ENCODE measurements around the gene ICAM1. TPM values are rescaled to one million over a fixed set of nuclear protein-coding genes. Genes with fewer than 3 reads are reported as not detected.

The ICAM1 gene
- total and polyA plus RNA-seq, 2 of the 13 experiments (the other 11 are each of a cell fraction or from before 2014, with no cell fraction given): 37.9 to 98.4 TPM

- TF ChIP-seq SNAI1 (CRISPR knock-in tag; IDR thresholded peaks at IDR 0.05; ENCODE audit: borderline replicate concordance): no peak
- TF ChIP-seq CERS6 (CRISPR knock-in tag; IDR thresholded peaks at IDR 0.05): no peak
Measured at GRCh38 chr19:10259162-10259905, 11.6 kb upstream of the ICAM1 start (continued).

DNA sequence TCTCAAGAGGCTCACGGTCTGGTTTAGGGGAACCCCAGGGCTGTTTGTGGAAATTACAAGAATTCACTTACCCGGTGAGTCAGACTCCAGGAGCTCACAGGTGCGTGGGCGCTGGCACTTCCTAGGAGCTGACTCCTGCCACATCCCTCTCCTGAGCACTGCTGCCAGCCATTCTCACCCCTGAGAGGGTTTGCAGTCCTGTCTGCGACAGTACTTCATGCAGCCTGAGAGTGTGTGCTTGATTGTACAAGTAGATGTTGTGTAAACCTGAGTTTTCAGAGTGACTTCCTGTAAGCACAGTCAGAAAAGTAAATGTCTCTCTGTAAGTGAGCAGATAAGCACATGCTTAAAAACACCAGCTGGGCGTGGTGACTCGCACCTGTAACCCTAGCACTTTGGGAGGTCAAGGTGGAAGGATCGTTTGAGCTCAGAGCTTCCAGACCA lies 10.8 kb upstream of the ICAM1 start:
- H3K36me3 ChIP-seq (replicated peaks in 1 of 2; ENCODE audit: control insufficient read depth in 1 of 2, insufficient read depth in 2 of 2, low read length in 2 of 2): peaks cover 10 to 25% of the 10 kb centered on the region in 2 experiments; a peak in 4 of 5 replicates

More for the DNA sequence above, 10.8 kb upstream of the ICAM1 start:
- peaks cover 46% of the 10 kb centered on the region for H3K4me1 ChIP-seq (ENCODE audit: insufficient read depth, low read length)
- POLR2A ChIA-PET: interaction anchor here (0.8 to 5.4 kb wide), 8 partner anchors 8 to 143 kb away, joined by 3 to 71 read pairs (median 8); partner anchors contain the start of genes CDC37, ICAM1, ICAM5 and MRPL4
- in situ Hi-C loops (cut with HindIII; ENCODE audit: extremely low pct_ligation_motif_present, low pct_unique_long_range_greater_than_20kb) (no loop called here), intact Hi-C loops (cut with micrococcal nuclease; ENCODE audit: unreplicated experiment) (no loop called here)
- no peaks in the 10 kb centered on the region for H3K27me3 ChIP-seq (ENCODE audit: control insufficient read depth in 1 of 2, insufficient read depth in 2 of 2, low read length in 2 of 2)
- H3K4me3 ChIP-seq (replicated peaks in 1 of 3; ENCODE audit: insufficient read depth in 1 of 3, low read depth in 2 of 3, low read length in 3 of 3): no peak overlapping the region
- H2AFZ ChIP-seq (ENCODE audit: low read length): no peak overlapping the region
- no peaks in the 10 kb centered on the region for H3K79me2 ChIP-seq (ENCODE audit: insufficient read depth, low read length)
- BruUV-seq (replicated peaks): no TSS peak
- no peaks in the 10 kb centered on the region for H3K9me3 ChIP-seq (ENCODE audit: low read length)
- DNase-seq (ENCODE audit: low spot score) (peak; percentile 30), FAIRE-seq (no peak), ATAC-seq (peak; percentile 17; the same call in 1 of the 3 replicates)
- H3K9ac ChIP-seq (ENCODE audit: insufficient read depth, low read depth, low read length): no peak overlapping the region
- 71% methylated on average over 8 of the region's 8 CpGs for WGBS (ENCODE audit: low lambda C conversion rate)
- TF ChIP-seq ISX (CRISPR knock-in tag; conservative IDR thresholded peaks at IDR 0.05): no peak
- no peak for TF ChIP-seq ZNF260 (CRISPR knock-in tag; IDR thresholded peaks at IDR 0.05; ENCODE audit: borderline replicate concordance, low read depth)
- no peak for TF ChIP-seq ZNF44 (CRISPR knock-in tag; IDR thresholded peaks at IDR 0.05)
- TF ChIP-seq FOSL2 (CRISPR knock-in tag; IDR thresholded peaks at IDR 0.05): peak; percentile 49
- no peak for TF ChIP-seq NR2F6 (IDR thresholded peaks at IDR 0.05)
- peak; percentile 13; the same call in 1 of the 2 replicates for TF ChIP-seq NR2F6 (CRISPR knock-in tag; IDR thresholded peaks at IDR 0.05)
- TF ChIP-seq POLR2G (IDR thresholded peaks at IDR 0.05; ENCODE audit: low read depth, low read length): peak; percentile 45; the same call in 1 of the 2 replicates
- TF ChIP-seq, protein P1, sequence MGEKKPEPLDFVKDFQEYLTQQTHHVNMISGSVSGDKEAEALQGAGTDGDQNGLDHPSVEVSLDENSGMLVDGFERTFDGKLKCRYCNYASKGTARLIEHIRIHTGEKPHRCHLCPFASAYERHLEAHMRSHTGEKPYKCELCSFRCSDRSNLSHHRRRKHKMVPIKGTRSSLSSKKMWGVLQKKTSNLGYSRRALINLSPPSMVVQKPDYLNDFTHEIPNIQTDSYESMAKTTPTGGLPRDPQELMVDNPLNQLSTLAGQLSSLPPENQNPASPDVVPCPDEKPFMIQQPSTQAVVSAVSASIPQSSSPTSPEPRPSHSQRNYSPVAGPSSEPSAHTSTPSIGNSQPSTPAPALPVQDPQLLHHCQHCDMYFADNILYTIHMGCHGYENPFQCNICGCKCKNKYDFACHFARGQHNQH (CRISPR knock-in tag; IDR thresholded peaks at IDR 0.05): peak; percentile 80; the same call in 1 of the 2 replicates
- TF ChIP-seq YEATS2 (CRISPR knock-in tag; IDR thresholded peaks at IDR 0.05; ENCODE audit: borderline replicate concordance): 0 out of 2 replicates have a peak, but pooled peaks have one; percentile 8
- peak; percentile 31; the same call in 1 of the 2 replicates for TF ChIP-seq SAP130 (CRISPR knock-in tag; IDR thresholded peaks at IDR 0.05; ENCODE audit: low read depth)
- TF ChIP-seq, protein P2, sequence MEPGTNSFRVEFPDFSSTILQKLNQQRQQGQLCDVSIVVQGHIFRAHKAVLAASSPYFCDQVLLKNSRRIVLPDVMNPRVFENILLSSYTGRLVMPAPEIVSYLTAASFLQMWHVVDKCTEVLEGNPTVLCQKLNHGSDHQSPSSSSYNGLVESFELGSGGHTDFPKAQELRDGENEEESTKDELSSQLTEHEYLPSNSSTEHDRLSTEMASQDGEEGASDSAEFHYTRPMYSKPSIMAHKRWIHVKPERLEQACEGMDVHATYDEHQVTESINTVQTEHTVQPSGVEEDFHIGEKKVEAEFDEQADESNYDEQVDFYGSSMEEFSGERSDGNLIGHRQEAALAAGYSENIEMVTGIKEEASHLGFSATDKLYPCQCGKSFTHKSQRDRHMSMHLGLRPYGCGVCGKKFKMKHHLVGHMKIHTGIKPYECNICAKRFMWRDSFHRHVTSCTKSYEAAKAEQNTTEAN (CRISPR knock-in tag; conservative IDR thresholded peaks at IDR 0.05): 0 out of 2 replicates have a peak, but pooled peaks have one; percentile 21
- TF ChIP-seq ZBTB38 (CRISPR knock-in tag; IDR thresholded peaks at IDR 0.05): 0 out of 2 replicates have a peak, but pooled peaks have one; percentile 6
- no peak for TF ChIP-seq ZNF709 (CRISPR knock-in tag; IDR thresholded peaks at IDR 0.05)
- TF ChIP-seq, protein P3, sequence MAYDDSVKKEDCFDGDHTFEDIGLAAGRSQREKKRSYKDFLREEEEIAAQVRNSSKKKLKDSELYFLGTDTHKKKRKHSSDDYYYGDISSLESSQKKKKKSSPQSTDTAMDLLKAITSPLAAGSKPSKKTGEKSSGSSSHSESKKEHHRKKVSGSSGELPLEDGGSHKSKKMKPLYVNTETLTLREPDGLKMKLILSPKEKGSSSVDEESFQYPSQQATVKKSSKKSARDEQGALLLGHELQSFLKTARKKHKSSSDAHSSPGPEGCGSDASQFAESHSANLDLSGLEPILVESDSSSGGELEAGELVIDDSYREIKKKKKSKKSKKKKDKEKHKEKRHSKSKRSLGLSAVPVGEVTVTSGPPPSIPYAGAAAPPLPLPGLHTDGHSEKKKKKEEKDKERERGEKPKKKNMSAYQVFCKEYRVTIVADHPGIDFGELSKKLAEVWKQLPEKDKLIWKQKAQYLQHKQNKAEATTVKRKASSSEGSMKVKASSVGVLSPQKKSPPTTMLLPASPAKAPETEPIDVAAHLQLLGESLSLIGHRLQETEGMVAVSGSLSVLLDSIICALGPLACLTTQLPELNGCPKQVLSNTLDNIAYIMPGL (CRISPR knock-in tag; IDR thresholded peaks at IDR 0.05; ENCODE audit: borderline replicate concordance in 1 of 2, low read depth in 1 of 2): no peak
- peak; percentile 28; the same call in 1 of the 2 replicates for TF ChIP-seq CEBPG (CRISPR knock-in tag; IDR thresholded peaks at IDR 0.05)
- no peak for TF ChIP-seq TOE1 (CRISPR knock-in tag; IDR thresholded peaks at IDR 0.05)
- H3K4me2 ChIP-seq (ENCODE audit: low read depth, low read length): no peak overlapping the region
- CTCF ChIA-PET (ENCODE audit: low intra/inter-chr PET ratio, low total read pairs): interaction anchor here (1.6 to 3.6 kb wide), 2 partner anchors 129 to 131 kb away, joined by 6 to 24 read pairs; no protein-coding TSS in a partner anchor
- H3K27ac ChIP-seq (ENCODE audit: extremely low read length, insufficient read depth, low read length): peak overlapping the region; percentile 40
- no peaks in the 10 kb centered on the region for H4K20me1 ChIP-seq (ENCODE audit: insufficient read depth, low read length)

Measured in HepG2 (cell line).